Upper lobe of left lung (tissue), 6 donors: ENCODE measurements around the gene CNTN6. TPM values are rescaled to one million over a fixed set of nuclear protein-coding genes. Genes with fewer than 3 reads are reported as not detected.

Experiments used
- ATAC-seq, 2 donors: fragments of 200-7000 bp; cut with Tn5 transposase; one replicate each; pipeline ENCODE4 v1.9.1; 2022; ENCODE audit warnings: mild to moderate bottlenecking in 2 of 2, moderate library complexity in 2 of 2; ENCODE audit not compliant: low FRiP score in 2 of 2
- DNase-seq, 2 donors: peaks; one replicate each; pipeline ENCODE4 v3.0.0-alpha.2; 2019 to 2020
- H3K27ac ChIP-seq, 4 donors: fragments of 200-600 bp; sonication (generic); one replicate each; pipeline ENCODE4 v1.5.1; 2016 to 2019
- H3K27me3 ChIP-seq, 4 donors: fragments of 200-600 bp; sonication (generic); one replicate each; pipeline ENCODE4 v1.5.1; 2017 to 2019
- H3K36me3 ChIP-seq, 4 donors: fragments of 200-600 bp; sonication (generic); one replicate each; pipeline ENCODE4 v1.5.1; 2016 to 2019
- H3K4me1 ChIP-seq, 4 donors: fragments of 200-600 bp; sonication (generic); one replicate each; pipeline ENCODE4 v1.5.1; 2018 to 2019
- H3K4me3 ChIP-seq, 4 donors: fragments of 200-600 bp; sonication (generic); one replicate each; pipeline ENCODE4 v1.5.1; 2017 to 2019; ENCODE audit warnings: mild to moderate bottlenecking in 2 of 4, moderate library complexity in 1 of 4
- H3K9me3 ChIP-seq, 4 donors: fragments of 200-600 bp; sonication (generic); one replicate each; pipeline ENCODE4 v1.5.1; 2018 to 2019
- CTCF ChIP-seq, 6 experiments: fragments of 450-650 bp in 4 of 6; fragments of 200-600 bp in 2 of 6; sonication (generic) in 2 of 6; IDR thresholded peaks; one replicate each; pipeline ENCODE4 v1.5.1; 2016 to 2019; ENCODE audit warnings: antibody characterized with exemption in 6 of 6
- EP300 ChIP-seq, 4 donors: sonication (generic); formaldehyde crosslinking; IDR thresholded peaks; one replicate each; pipeline ENCODE4 v1.5.1; 2017; ENCODE audit warnings: antibody characterized with exemption in 4 of 4, control low read depth in 2 of 4
- POLR2A ChIP-seq, 4 donors: fragments of 450-650 bp; IDR thresholded peaks; one replicate each; pipeline ENCODE4 v1.5.1; 2016 to 2017; ENCODE audit warnings: antibody characterized with exemption in 4 of 4, mild to moderate bottlenecking in 2 of 4
- POLR2AphosphoS5 ChIP-seq, 2 donors: sonication (generic); formaldehyde crosslinking; IDR thresholded peaks; one replicate each; pipeline ENCODE4 v1.5.1; 2017; ENCODE audit warnings: antibody characterized with exemption in 2 of 2
- WGBS, 2 donors: methylation state at CpG; one replicate each; pipeline ENCODE4 v1.1.5; 2017 to 2018; 5-methylcytosine and 5-hydroxymethylcytosine counted together
- total RNA-seq, 6 donors: library from RNA; depleted of rRNA in 4 of 6; stranded (reverse); fragments of >200 nt in 4 of 6; gene quantifications; one replicate each; pipeline versions ENCODE4 v1.1.0 to v1.2.1, GENCODE V29; 2016 to 2021
- donor health status: DM: no; HTN: no; CAD: no; lungs with moderate emphysema.
- donor health status: DM: no; HTN: yes; CAD: no; lungs with severe emphysema.

The CNTN6 gene
- total RNA-seq, 6 donors from 2014 or later = 5.6 to 29.3 (median 9.6) TPM

GRCh38 chr3:1400571-1400970 is 307.7 kb downstream of the CNTN6 start:
- H3K27ac ChIP-seq = no peak overlapping the region
- no peak for ATAC-seq
- no peaks in the 10 kb centered on the region for H3K27me3 ChIP-seq
- H3K4me3 ChIP-seq = no peak overlapping the region
- no peaks in the 10 kb centered on the region for H3K4me1 ChIP-seq
- no peak for DNase-seq
- H3K9me3 ChIP-seq = no peaks in the 10 kb centered on the region
- 37 to 56% methylated on average over 3 of the region's 3 CpGs for WGBS, 2 donors
- no peaks in the 10 kb centered on the region for H3K36me3 ChIP-seq
- no peak for TF ChIP-seq POLR2A (IDR thresholded peaks at IDR 0.05)
- no peak for TF ChIP-seq POLR2AphosphoS5 (IDR thresholded peaks at IDR 0.05)
- TF ChIP-seq EP300 (IDR thresholded peaks at IDR 0.05) = no peak
- TF ChIP-seq CTCF (IDR thresholded peaks at IDR 0.05) = no peak

GRCh38 chr3:1404270-1404962 is 311.6 kb downstream of the CNTN6 start:
- H3K4me1 ChIP-seq = no peaks in the 10 kb centered on the region
- DNase-seq = peak in 1 of 2 donors; percentile 40
- TF ChIP-seq POLR2A (IDR thresholded peaks at IDR 0.05) (no peak), EP300 (IDR thresholded peaks at IDR 0.05) (no peak), CTCF (IDR thresholded peaks at IDR 0.05) (no peak), POLR2AphosphoS5 (IDR thresholded peaks at IDR 0.05) (no peak)
- 43 to 52% methylated on average over 2 of the region's 2 CpGs for WGBS, 2 donors
- no peak overlapping the region for H3K4me3 ChIP-seq
- no peaks in the 10 kb centered on the region for H3K36me3 ChIP-seq
- ATAC-seq = peak in 1 of 2 donors; percentile 59
- H3K27me3 ChIP-seq = no peaks in the 10 kb centered on the region
- H3K9me3 ChIP-seq = no peaks in the 10 kb centered on the region
- no peak overlapping the region for H3K27ac ChIP-seq

GRCh38 chr3:1406250-1406649 is 313.4 kb downstream of the CNTN6 start:
- no peak for DNase-seq
- no peak overlapping the region for H3K27ac ChIP-seq
- no peaks in the 10 kb centered on the region for H3K9me3 ChIP-seq
- TF ChIP-seq POLR2AphosphoS5 (IDR thresholded peaks at IDR 0.05) = no peak
- no peak for TF ChIP-seq POLR2A (IDR thresholded peaks at IDR 0.05)
- no peak for TF ChIP-seq EP300 (IDR thresholded peaks at IDR 0.05)
- TF ChIP-seq CTCF (IDR thresholded peaks at IDR 0.05) = no peak
- no peak for ATAC-seq
- no peak overlapping the region for H3K4me3 ChIP-seq
- no peaks in the 10 kb centered on the region for H3K36me3 ChIP-seq
- no peaks in the 10 kb centered on the region for H3K27me3 ChIP-seq
- no peaks in the 10 kb centered on the region for H3K4me1 ChIP-seq

- no peak for DNase-seq
- Histone ChIP-seq H3K36me3 (no peaks in the 10 kb centered on the region), H3K27ac (no peak overlapping the region), H3K4me1 (no peaks in the 10 kb centered on the region), H3K27me3 (no peaks in the 10 kb centered on the region), H3K9me3 (no peaks in the 10 kb centered on the region), H3K4me3 (no peak overlapping the region)
- ATAC-seq = no peak
- TF ChIP-seq POLR2AphosphoS5 (IDR thresholded peaks at IDR 0.05) (no peak), EP300 (IDR thresholded peaks at IDR 0.05) (no peak), POLR2A (IDR thresholded peaks at IDR 0.05) (no peak), CTCF (IDR thresholded peaks at IDR 0.05) (no peak)
- 75 to 85% methylated on average over 3 of the region's 3 CpGs for WGBS, 2 donors
Measured at GRCh38 chr3:1421577-1421976, 328.8 kb downstream of the CNTN6 start.

GRCh38 chr3:1423566-1424089 is 330.8 kb downstream of the CNTN6 start:
- Histone ChIP-seq H3K36me3 (no peaks in the 10 kb centered on the region), H3K27me3 (no peaks in the 10 kb centered on the region), H3K9me3 (no peaks in the 10 kb centered on the region), H3K27ac (no peak overlapping the region), H3K4me3 (no peak overlapping the region), H3K4me1 (no peaks in the 10 kb centered on the region)
- 75 to 77% methylated on average over 3 of the region's 3 CpGs for WGBS, 2 donors
- DNase-seq (no peak), ATAC-seq (no peak)
- TF ChIP-seq POLR2A (IDR thresholded peaks at IDR 0.05) (no peak), CTCF (IDR thresholded peaks at IDR 0.05) (no peak), POLR2AphosphoS5 (IDR thresholded peaks at IDR 0.05) (no peak), EP300 (IDR thresholded peaks at IDR 0.05) (no peak)
